Hematopoietic multipotent progenitor cell treated with erythropoietin and hydrocortisone succinate and interleukin-3 and kit ligand, for 8 days (in vitro differentiated cells): ENCODE data around the gene SYT12.
A peak's percentile ranks its signal among the peaks of the same experiment; 100 is the strongest.

Experiments
- DNase-seq: peaks from one replicate; pipeline ENCODE4 v3.0.0-alpha.2; 2015

Gene SYT12

DNA sequence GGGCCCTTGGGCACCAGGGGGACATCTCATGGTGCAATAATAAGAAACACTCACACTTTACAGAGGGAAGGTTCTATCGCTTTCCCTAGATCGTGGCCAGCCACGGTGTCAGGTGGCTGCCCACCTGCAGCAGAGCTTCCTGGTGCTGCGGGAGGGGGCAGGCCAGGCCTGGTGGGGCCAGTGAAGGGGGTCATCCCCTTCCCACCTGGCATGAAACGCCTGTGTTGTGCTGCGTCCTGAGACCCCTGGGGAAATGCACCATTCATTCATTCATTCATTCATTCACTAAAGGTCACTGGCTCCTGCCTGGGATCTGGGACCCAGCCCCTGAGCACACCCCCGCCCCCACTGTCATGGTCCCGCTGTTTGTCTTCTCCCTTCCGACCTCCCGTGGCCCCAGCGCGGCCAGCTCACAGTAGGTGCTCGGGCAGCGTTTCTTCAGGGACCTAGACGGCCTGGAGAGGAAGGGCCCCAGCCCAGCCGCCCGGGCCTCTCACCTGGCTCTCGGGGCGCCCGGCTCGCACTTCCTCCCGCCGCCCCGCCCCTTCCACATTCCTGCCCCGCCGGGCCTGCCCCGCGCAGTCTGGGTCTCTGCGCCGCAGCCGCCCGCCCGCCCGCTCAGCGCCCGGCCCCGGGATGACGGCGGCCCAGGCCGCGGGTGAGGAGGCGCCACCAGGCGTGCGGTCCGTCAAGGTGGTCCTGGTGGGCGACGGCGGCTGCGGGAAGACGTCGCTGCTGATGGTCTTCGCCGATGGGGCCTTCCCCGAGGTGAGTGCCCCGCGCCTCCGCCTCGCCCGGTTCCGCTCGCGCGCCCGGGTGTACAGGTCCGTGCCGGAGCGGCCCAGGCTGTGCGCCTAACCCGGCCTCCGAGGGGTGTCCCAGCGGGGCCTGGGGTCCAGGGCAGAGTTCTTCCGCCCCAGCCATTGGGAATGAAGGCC, 33.6 kb downstream of the SYT12 start, which contains the start of gene RHOD:
Gene RHOD, plus strand, starts transcription at position 581 of the 938 bp plus-strand sequence. Its CDS starts 56 bp downstream, at position 637.
- DNase-seq, result no peak

DNA sequence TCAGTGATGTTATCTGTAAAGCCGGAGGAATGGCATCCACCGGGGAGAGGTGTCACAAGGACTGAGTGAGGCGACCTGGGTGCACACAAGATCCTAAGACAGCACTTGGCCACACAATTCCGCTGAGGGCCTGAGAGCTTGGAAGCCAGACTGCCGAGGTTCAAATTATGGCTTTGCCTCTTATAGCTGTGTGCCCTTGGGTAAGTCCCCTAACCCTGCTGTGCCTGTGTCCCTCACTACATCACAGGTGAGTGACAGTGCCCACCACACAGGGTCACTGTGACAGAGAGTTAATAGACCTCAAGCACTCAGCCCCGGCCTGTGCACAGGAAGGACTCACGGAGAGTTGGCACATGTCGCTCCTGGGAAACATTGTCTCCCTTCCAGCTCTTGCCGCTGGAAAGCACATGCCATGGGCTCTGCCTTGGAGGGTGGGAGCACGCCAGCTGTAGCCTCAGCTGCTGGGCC, 34.3 kb downstream of the SYT12 start:
- no peak for DNase-seq

DNA sequence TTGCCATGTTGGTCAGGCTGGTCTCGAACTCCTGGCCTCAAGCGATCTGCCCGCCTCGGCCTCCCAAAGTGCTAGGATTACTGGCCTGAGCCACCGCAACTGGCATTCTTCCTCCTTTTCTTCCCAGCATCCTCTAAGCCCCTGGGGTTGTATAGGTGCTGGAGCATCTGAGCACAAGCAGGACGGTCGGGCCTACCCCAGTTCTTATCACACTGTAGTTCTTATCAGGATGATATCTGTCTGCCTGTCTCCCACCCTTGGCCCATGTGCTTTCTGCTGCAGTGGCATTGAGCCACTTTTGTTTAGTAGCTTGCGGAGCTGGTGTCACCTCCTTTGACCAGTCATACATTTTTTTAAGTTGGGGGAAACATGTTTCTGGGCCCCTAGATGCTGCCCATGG, 35.6 kb downstream of the SYT12 start:
- DNase-seq, result no peak

GRCh38 chr11:67059671-67060070, 36.7 kb downstream of the SYT12 start:
- DNase-seq, result no peak

GRCh38 chr11:67060111-67060522, 37.2 kb downstream of the SYT12 start:
- DNase-seq, result no peak

- no peak for DNase-seq
These were observed 39.8 kb downstream of the SYT12 start for GRCh38 chr11:67062526-67063373.

GRCh38 chr11:67066333-67066709, 43.4 kb downstream of the SYT12 start:
- DNase-seq, result no peak

DNA sequence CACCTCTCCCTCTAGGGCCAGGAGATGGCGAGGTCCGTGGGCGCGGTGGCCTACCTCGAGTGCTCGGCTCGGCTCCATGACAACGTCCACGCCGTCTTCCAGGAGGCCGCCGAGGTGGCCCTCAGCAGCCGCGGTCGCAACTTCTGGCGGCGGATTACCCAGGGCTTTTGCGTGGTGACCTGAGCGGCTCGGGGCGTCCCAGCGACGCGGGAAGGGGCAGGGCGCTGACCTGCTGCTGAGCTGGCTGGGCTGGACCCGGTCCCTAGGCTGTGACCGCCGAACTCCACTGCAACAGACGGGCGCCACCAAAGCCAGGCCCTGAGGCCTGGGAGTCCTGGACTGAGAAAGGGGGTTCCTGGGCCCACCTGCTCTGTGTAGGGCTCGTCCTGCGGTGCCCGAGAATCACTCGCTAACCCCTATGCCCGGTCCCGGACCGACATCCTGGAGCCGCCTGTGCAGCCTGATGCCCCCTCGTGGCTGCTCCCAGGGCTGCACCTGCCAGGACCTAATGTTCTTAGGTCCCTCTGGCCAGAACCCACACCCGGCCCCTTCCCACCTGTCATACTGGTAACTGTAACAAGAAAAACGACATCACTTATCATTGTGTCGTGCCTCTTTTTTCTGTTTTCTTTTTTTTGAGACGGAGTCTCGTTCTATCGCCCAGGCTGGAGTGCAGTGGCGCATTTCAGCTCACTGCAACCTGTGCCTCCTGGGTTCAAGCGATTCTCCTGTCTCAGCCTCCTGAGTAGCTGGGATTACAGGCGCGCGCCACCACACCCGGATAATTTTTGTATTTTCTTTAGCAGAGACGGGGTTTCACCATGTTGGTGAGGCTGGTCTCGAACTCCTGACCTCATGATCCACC, 48.7 kb downstream of the SYT12 start:
- peak; percentile 63 for DNase-seq

GRCh38 chr11:67072295-67072694, 49.4 kb downstream of the SYT12 start:
- no peak for DNase-seq

DNA sequence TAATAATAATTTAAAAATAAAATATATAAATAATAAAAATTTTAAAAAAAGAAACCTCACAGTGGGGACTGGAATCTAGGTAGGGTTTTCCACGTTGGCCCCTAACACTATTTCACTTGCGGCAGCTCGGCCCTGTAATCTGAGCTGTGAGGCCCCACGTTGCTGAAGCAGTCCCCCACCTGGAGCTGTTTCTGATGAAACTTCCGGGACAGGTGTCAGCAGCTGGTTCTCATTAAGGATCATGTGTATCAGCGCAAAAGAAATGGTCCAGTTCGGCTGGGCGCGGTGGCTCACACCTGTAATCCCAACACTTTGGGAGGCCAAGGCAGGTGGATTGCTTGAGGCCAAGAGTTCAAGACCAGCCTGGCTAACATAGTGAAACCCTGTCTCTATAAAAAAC, 51.0 kb downstream of the SYT12 start:
- no peak for DNase-seq

- DNase-seq, result no peak
These were observed 53.3 kb downstream of the SYT12 start for GRCh38 chr11:67076202-67076601.

DNA sequence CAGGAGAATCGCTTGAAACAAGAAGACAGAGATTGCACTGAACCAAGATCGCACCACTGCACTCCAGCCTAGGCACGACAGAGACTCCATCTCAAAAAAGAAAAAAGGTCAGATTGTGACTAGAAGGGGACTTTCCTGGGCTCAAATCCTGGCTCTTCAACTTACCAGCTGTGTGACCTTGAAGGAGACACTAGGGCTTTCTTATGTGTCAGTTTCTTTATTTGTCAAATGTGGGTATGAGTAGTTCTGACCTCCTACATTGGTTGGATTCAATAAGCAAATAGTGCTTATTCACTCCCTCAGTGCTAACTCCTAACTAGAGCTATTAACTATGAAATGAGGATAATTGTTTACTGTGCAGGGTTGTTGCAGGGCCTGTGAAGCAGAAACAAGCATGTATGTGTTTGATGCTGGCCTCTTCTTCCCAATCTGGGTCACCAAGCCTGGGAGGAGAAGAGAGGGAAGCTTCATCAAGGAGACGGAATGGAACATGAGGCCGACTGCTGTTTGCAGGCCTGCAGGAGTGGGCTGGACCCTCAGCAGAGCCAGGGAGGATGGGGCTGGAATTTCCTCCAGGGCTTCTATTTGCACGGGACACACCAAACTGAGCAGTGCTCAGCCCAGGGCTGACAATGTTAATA, 56.3 kb downstream of the SYT12 start:
- no peak for DNase-seq

- DNase-seq, result peak; percentile 42
These were observed 59.3 kb downstream of the SYT12 start for GRCh38 chr11:67082071-67082791.

GRCh38 chr11:67083786-67084366, 60.9 kb downstream of the SYT12 start:
- no peak for DNase-seq

DNA sequence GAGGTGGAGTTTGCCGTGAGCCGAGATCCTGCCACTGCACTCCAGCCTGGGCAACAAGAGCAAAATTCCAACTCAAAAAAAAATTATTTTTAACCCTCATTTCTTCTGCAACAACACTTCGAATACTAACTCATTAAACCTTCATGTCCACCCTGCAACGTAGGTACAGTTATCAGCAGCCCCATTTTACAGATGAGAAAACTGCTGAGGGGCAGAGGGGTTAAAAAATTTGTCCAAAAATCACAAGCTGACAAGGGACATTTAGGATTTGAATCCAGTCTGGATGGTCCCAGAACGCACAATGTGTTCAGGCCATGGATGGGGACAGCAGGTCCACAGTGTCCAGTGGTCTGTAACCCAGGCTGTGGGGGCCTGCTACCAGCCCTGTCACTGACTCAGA, 62.7 kb downstream of the SYT12 start:
- DNase-seq, result no peak

DNA sequence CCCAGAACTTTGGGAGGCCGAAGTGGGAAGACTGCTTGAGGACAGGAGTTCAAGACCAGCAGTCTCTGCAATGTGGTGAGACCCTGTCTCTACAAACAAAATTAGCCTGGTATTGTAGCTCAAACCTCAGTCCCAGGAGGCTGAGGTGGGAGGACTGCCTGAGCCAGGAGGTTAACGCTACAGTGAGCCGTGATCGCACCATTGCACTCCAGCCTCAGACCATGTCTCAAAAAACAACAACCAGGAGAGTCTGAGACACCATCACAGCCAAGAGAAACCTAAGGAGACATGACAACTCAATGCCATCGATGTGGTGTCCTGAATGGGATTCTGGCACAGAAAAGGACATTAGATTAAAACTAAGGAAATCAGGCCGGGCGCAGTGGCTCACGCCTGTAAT, 67.8 kb downstream of the SYT12 start:
- no peak for DNase-seq

DNA sequence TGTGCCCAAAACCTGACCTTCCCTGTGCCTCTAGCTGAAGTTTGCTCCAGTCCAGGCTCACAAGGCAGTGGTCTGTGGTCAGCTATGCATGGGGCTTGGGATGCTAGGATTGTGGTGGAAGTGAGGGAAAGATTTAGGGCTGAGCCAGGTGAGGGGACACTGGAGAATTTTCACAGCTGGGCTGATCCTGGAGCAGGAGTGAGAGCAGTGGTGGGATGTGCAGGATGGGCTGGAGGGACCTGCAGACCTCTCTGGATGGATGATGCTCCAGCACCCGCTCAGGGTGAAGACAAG, 72.2 kb downstream of the SYT12 start:
- DNase-seq, result no peak

DNA sequence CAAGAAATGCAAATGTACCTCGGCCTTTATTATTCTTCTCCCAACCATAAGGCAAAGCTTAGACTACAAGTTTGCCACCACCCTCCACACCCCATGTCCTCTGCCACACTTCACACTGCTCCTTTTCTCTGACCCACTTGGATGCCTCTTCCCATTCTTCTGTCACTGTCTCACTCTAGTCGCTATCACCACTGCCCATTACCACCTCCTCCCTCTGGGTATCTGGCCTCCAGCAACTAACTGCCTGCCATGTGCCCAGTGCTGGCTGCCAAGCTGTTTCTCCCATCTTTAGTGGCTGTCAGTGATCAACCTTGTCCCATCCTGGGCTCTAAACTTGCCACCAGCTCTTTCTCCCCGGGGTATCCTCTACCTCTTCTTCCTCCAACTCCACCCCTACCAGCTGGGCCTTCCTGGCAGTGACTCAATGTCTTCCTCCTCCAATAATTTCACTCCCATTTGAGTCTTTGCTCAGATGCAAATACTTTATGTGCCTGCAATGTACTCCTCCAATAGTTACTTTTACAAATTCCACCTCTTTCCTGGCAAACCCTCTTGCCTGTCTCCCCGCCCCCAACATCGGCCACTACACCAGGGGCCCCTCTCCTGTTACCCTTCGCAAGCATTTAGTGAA, 76.0 kb downstream of the SYT12 start:
- DNase-seq, result no peak

- no peak for DNase-seq
These were observed 76.9 kb downstream of the SYT12 start for GRCh38 chr11:67099831-67100324.
